Activated CD8-positive, alpha-beta memory T cell treated with anti-CD3 and anti-CD28 coated beads, Interleukin-2, amount 10 ng/mL, durations not matched to agents 7 days and 5 days (primary cell): ENCODE results near the gene THAP7. TPM values are rescaled to one million over a fixed set of nuclear protein-coding genes. Genes with fewer than 3 reads are reported as not detected.
A peak's percentile ranks its signal among the peaks of the same experiment; 100 is the strongest.

Experiments used
- ATAC-seq: fragments of 150-1000 bp; cut with Tn5 transposase; one replicate; pipeline ENCODE4 v1.10.0; 2021; ENCODE audit warnings: moderate library complexity
- CTCF ChIA-PET: fragments of 350-600 bp; sonication (Branson Sonifier 250); formaldehyde crosslinking; loops from one replicate; lab custom pipeline; 2021; ENCODE audit warnings: antibody characterized with exemption; lab: Charles Lee
- DNase-seq: peaks from one replicate; pipeline ENCODE4 v3.0.0-alpha.2; 2020
- H3K27ac Mint-ChIP-seq: one replicate; pipeline ENCODE4 v1.8.0; 2021; ENCODE audit warnings: mild to moderate bottlenecking, mixed read lengths
- H3K27me3 Mint-ChIP-seq: one replicate; pipeline ENCODE4 v1.8.0; 2021; ENCODE audit warnings: mixed read lengths
- H3K36me3 Mint-ChIP-seq: one replicate; pipeline ENCODE4 v1.8.0; 2021; ENCODE audit warnings: mild to moderate bottlenecking, mixed read lengths
- H3K4me1 Mint-ChIP-seq: one replicate; pipeline ENCODE4 v1.8.0; 2021; ENCODE audit warnings: mixed read lengths
- H3K4me3 Mint-ChIP-seq: one replicate; pipeline ENCODE4 v1.8.0; 2021; ENCODE audit warnings: mild to moderate bottlenecking, moderate library complexity, mixed read lengths
- H3K9me3 Mint-ChIP-seq: one replicate; pipeline ENCODE4 v1.8.0; 2022; ENCODE audit warnings: low read depth, mixed read lengths
- total RNA-seq, 2 experiments: library from RNA; stranded (reverse); gene quantifications; one replicate each; pipeline ENCODE4 v1.2.3, GENCODE V29; 2021

THAP7 gene
- total RNA-seq, 2 experiments from 2014 or later, result 25.9 to 28.7 TPM

GRCh38 chr22:20998411-20999336 is 3.2 kb downstream of the THAP7 start:
- H3K27me3 Mint-ChIP-seq, result no peaks in the 10 kb centered on the region
- ATAC-seq (no peak), DNase-seq (no peak)
- H3K27ac Mint-ChIP-seq, result peak overlapping the region; percentile 62
- H3K4me3 Mint-ChIP-seq, result no peak overlapping the region
- CTCF ChIA-PET, result interaction anchor here (1.1 kb wide), 1 partner anchor 13 kb away, joined by 4 read pairs; no protein-coding TSS in a partner anchor
- peaks cover 24% of the 10 kb centered on the region for H3K4me1 Mint-ChIP-seq
- H3K9me3 Mint-ChIP-seq, result no peaks in the 10 kb centered on the region
- peaks cover 2% of the 10 kb centered on the region for H3K36me3 Mint-ChIP-seq

- ATAC-seq, result no peak
- H3K36me3 Mint-ChIP-seq, result peaks cover 2% of the 10 kb centered on the region
- no peak overlapping the region for H3K4me3 Mint-ChIP-seq
- no peaks in the 10 kb centered on the region for H3K27me3 Mint-ChIP-seq
- H3K27ac Mint-ChIP-seq, result no peak overlapping the region
- DNase-seq, result no peak
- peaks cover 15% of the 10 kb centered on the region for H3K4me1 Mint-ChIP-seq
- CTCF ChIA-PET, result no interaction called here
- no peaks in the 10 kb centered on the region for H3K9me3 Mint-ChIP-seq
Observed at GRCh38 chr22:20997536-20998257, 4.2 kb downstream of the THAP7 start.

DNA sequence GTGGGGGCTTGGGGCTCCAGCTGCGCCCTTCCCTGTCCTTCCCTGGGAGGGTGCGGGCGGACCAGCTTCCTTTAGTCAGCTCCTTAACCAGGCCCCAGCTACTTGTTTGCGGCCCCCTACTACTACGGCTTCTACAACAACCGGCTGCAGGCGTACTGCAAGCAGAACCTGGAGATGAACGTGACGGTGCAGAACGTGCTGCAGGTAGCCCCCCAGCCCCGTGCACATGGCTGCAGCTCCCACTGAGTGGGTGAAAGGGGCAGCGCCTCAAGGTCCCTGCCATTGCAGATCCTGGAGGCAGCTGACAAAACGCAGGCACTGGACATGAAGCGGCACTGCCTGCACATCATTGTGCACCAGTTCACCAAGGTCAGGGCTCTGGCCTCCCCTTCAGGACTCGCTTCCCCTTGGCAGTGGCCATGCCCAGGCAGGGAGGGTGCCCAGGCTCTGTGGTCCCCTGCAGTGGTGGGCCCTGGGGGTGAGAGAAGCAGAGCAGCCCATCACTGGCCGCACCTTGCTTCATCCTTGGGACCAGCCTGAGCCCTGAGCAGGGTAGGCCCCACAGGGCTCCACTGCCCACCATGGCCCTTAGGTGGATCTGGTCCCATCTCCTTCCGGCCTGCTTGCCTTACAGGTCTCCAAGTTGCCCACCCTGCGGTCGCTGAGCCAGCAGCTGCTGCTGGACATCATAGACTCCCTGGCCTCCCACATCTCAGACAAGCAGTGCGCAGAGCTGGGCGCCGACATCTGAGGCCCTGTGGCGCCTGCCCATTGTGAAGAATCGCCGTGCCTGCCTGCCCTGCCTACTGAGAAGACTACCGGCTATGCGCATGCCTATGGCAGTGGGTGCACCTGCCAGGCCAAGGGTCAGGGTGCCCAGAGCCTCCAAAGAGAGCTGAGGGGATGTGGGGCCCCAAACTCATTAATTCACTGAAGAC is 5.1 kb downstream of the THAP7 start:
- H3K27ac Mint-ChIP-seq, result no peak overlapping the region
- no peak overlapping the region for H3K4me3 Mint-ChIP-seq
- no peaks in the 10 kb centered on the region for H3K9me3 Mint-ChIP-seq
- no peak for ATAC-seq
- peaks cover 15% of the 10 kb centered on the region for H3K4me1 Mint-ChIP-seq
- H3K27me3 Mint-ChIP-seq, result no peaks in the 10 kb centered on the region
- peaks cover 2% of the 10 kb centered on the region for H3K36me3 Mint-ChIP-seq
- no peak for DNase-seq
- CTCF ChIA-PET, result no interaction called here

GRCh38 chr22:20996031-20996410 is 5.9 kb downstream of the THAP7 start:
- DNase-seq (no peak), ATAC-seq (no peak)
- no peak overlapping the region for H3K27ac Mint-ChIP-seq
- H3K4me3 Mint-ChIP-seq, result no peak overlapping the region
- H3K27me3 Mint-ChIP-seq, result no peaks in the 10 kb centered on the region
- CTCF ChIA-PET, result no interaction called here
- peaks cover 8% of the 10 kb centered on the region for H3K4me1 Mint-ChIP-seq
- H3K9me3 Mint-ChIP-seq, result no peaks in the 10 kb centered on the region
- no peaks in the 10 kb centered on the region for H3K36me3 Mint-ChIP-seq

DNA sequence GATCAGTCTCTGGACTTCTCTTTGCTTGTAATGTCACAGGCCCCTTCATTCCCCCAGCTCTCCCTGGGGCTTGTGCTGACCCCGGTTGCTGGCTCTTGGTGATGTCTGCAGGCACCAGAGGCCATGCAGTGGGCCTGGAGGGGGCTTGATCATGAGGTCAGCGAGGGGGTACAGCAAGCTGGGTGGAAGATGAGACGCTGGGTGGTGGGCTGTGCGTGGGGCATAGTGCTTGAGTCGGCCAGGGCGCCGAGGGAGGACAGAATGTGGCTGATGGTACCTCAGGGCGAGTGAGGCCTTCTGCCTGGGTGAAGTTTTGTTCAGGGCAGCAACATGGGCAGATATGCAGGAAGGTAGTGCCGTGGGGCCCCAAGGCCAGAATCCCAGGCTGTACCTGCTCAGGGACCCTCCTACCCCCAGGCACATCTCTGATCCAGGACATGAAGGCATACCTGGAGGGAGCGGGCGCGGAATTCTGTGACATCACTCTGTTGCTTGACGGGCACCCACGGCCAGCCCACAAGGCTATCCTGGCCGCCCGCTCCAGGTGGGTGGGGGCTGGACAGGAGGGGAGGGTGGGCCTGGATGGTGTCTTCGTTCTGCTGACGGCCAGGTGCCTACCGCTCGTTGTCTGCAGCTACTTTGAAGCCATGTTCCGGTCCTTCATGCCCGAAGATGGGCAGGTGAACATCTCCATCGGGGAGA is 6.4 kb downstream of the THAP7 start:
- H3K27ac Mint-ChIP-seq, result no peak overlapping the region
- no peak overlapping the region for H3K4me3 Mint-ChIP-seq
- no peaks in the 10 kb centered on the region for H3K27me3 Mint-ChIP-seq
- peaks cover 5% of the 10 kb centered on the region for H3K4me1 Mint-ChIP-seq
- no peaks in the 10 kb centered on the region for H3K9me3 Mint-ChIP-seq
- ATAC-seq (no peak), DNase-seq (no peak)
- no peaks in the 10 kb centered on the region for H3K36me3 Mint-ChIP-seq
- CTCF ChIA-PET, result no interaction called here

DNA sequence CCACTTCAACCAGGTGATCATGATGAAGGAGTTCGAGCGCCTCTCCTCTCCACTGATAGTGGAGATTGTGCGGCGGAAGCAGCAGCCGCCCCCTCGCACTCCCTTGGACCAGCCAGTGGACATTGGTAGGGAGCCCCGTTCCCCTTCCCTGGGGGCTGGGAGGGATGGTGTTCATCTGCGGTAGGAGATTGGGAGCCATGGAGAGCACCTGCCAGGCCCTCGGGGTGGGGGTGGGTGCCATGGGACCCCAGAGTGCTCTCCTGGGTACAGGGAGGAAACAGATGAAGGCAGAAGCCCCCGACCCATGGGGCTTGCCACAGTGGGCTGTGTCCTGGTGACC is 7.0 kb downstream of the THAP7 start:
- no peak overlapping the region for H3K27ac Mint-ChIP-seq
- no peaks in the 10 kb centered on the region for H3K9me3 Mint-ChIP-seq
- H3K4me1 Mint-ChIP-seq, result peaks cover 6% of the 10 kb centered on the region
- H3K27me3 Mint-ChIP-seq, result no peaks in the 10 kb centered on the region
- ATAC-seq (no peak), DNase-seq (no peak)
- no peaks in the 10 kb centered on the region for H3K36me3 Mint-ChIP-seq
- CTCF ChIA-PET, result no interaction called here
- H3K4me3 Mint-ChIP-seq, result no peak overlapping the region

- H3K9me3 Mint-ChIP-seq, result no peaks in the 10 kb centered on the region
- CTCF ChIA-PET, result no interaction called here
- H3K36me3 Mint-ChIP-seq, result no peaks in the 10 kb centered on the region
- no peaks in the 10 kb centered on the region for H3K27me3 Mint-ChIP-seq
- DNase-seq, result no peak
- H3K4me1 Mint-ChIP-seq, result peaks cover 10% of the 10 kb centered on the region
- no peak for ATAC-seq
- no peak overlapping the region for H3K27ac Mint-ChIP-seq
- no peak overlapping the region for H3K4me3 Mint-ChIP-seq
Observed at GRCh38 chr22:20994128-20994901, 7.6 kb downstream of the THAP7 start.

- Mint-ChIP-seq H3K9me3 (no peaks in the 10 kb centered on the region), H3K4me1 (peaks cover 11% of the 10 kb centered on the region), H3K27me3 (no peaks in the 10 kb centered on the region), H3K36me3 (no peaks in the 10 kb centered on the region), H3K27ac (no peak overlapping the region), H3K4me3 (no peak overlapping the region)
- CTCF ChIA-PET, result no interaction called here
- DNase-seq (no peak), ATAC-seq (no peak)
Observed at GRCh38 chr22:20993304-20994127, 8.4 kb downstream of the THAP7 start.

- peaks cover 11% of the 10 kb centered on the region for H3K4me1 Mint-ChIP-seq
- DNase-seq (no peak), ATAC-seq (no peak)
- H3K4me3 Mint-ChIP-seq, result no peak overlapping the region
- no peaks in the 10 kb centered on the region for H3K9me3 Mint-ChIP-seq
- H3K27me3 Mint-ChIP-seq, result no peaks in the 10 kb centered on the region
- no peak overlapping the region for H3K27ac Mint-ChIP-seq
- CTCF ChIA-PET, result no interaction called here
- peaks cover 3% of the 10 kb centered on the region for H3K36me3 Mint-ChIP-seq
Observed at GRCh38 chr22:20992456-20993303, 9.2 kb downstream of the THAP7 start.

DNA sequence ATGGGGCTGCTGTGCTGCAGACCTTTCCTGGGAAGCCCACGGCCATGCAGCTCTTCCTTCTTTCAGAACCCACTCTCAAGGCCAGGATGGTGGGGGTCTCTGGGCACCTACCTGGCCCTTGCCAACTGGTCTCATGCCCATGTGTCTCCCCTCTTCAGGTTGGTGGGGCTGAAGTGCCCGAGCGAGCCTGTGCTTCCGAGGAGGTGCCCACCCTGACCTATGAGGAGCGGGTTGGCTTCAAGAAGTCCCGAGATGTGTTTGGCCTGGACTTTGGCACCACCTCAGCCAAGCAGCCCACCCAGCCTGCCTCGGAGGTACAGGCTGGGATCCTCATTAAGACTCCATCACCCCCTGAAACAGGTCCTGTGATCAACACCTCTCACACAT is 9.9 kb downstream of the THAP7 start:
- DNase-seq (no peak), ATAC-seq (no peak)
- H3K27ac Mint-ChIP-seq, result no peak overlapping the region
- no peak overlapping the region for H3K4me3 Mint-ChIP-seq
- peaks cover 7% of the 10 kb centered on the region for H3K36me3 Mint-ChIP-seq
- no peaks in the 10 kb centered on the region for H3K27me3 Mint-ChIP-seq
- CTCF ChIA-PET, result no interaction called here
- H3K4me1 Mint-ChIP-seq, result peaks cover 11% of the 10 kb centered on the region
- H3K9me3 Mint-ChIP-seq, result no peaks in the 10 kb centered on the region
